Measurements from ENCODE around the gene MAX. TPM values are rescaled to one million over a fixed set of nuclear protein-coding genes. Genes with fewer than 3 reads are reported as not detected.

The MAX gene
- total RNA-seq, 1 experiment from 2014 or later = 72.9 TPM

GRCh38 chr14:65043893-65044595 is 58.3 kb downstream of the MAX start:
- Histone ChIP-seq H3K18ac (ENCODE audit: insufficient read length, low read depth, low read length) (no peak overlapping the region), H4K8ac (replicated peaks; ENCODE audit: insufficient read length, low read depth, low read length) (no peak overlapping the region), H3K4me2 (ENCODE audit: insufficient read depth, insufficient read length, low read length) (no peak overlapping the region), H3K56ac (ENCODE audit: insufficient read length, low read depth, low read length) (no peak overlapping the region), H3K9me3 (ENCODE audit: control insufficient read depth, low read depth, low read length) (no peaks in the 10 kb centered on the region), H2AK5ac (ENCODE audit: insufficient read length, low read length) (no peak overlapping the region), H3T11ph (ENCODE audit: low read length) (no peak overlapping the region), H2BK120ac (ENCODE audit: low read depth, low read length, poor library complexity, severe bottlenecking) (no peak overlapping the region), H3K4ac (ENCODE audit: low read depth, low read length) (no peak overlapping the region), H3K79me2 (ENCODE audit: insufficient read depth, low read length) (no peaks in the 10 kb centered on the region), H4K5ac (ENCODE audit: insufficient read length, low read depth, low read length) (no peak overlapping the region), H2BK5ac (ENCODE audit: insufficient read length, low read length) (no peak overlapping the region), H3K27me3 (ENCODE audit: insufficient read depth, low read length) (no peaks in the 10 kb centered on the region), H3K27ac (ENCODE audit: insufficient read length, low read depth, low read length) (no peak overlapping the region), H3K14ac (ENCODE audit: insufficient read depth, low read length) (no peak overlapping the region), H2BK20ac (ENCODE audit: low read depth, low read length, poor library complexity, severe bottlenecking) (no peak overlapping the region), H3K9ac (ENCODE audit: extremely low read depth, insufficient read length, low read length) (no peak overlapping the region), H3K23ac (ENCODE audit: insufficient read length, low read depth, low read length) (no peak overlapping the region), H3K4me1 (ENCODE audit: insufficient read depth, low read length) (no peaks in the 10 kb centered on the region), H3K23me2 (ENCODE audit: insufficient read length, low read depth, low read length, poor library complexity, severe bottlenecking) (no peaks in the 10 kb centered on the region), H4K20me1 (ENCODE audit: control insufficient read depth, insufficient read depth, insufficient read length) (no peaks in the 10 kb centered on the region), H2AFZ (ENCODE audit: low read length) (no peak overlapping the region), H4K91ac (ENCODE audit: insufficient read length, low read depth, low read length) (no peak overlapping the region), H2BK15ac (ENCODE audit: low read depth, low read length) (no peak overlapping the region), H3K79me1 (ENCODE audit: insufficient read depth, low read depth, low read length, poor library complexity, severe bottlenecking) (no peaks in the 10 kb centered on the region), H2BK12ac (ENCODE audit: insufficient read length, low read depth, low read length) (no peak overlapping the region)
- Mint-ChIP-seq H3K4me1 (peaks cover 7 to 8% of the 10 kb centered on the region in 2 experiments), H3K27me3 (ENCODE audit: low read depth) (no peaks in the 10 kb centered on the region), H3K9me3 (no peaks in the 10 kb centered on the region), H3K4me3 (no peak overlapping the region), H3K27ac (peak overlapping the region in 2 of 3 experiments; percentile 53 to 79; a peak in 1 of 7 replicates), H3K36me3 (ENCODE audit: insufficient read depth in 1 of 3, low read depth in 3 of 3) (peaks cover 5 to 40% (median 35%) of the 10 kb centered on the region in 3 experiments; a peak in 6 of 7 replicates)
- TF ChIP-seq, protein P1, sequence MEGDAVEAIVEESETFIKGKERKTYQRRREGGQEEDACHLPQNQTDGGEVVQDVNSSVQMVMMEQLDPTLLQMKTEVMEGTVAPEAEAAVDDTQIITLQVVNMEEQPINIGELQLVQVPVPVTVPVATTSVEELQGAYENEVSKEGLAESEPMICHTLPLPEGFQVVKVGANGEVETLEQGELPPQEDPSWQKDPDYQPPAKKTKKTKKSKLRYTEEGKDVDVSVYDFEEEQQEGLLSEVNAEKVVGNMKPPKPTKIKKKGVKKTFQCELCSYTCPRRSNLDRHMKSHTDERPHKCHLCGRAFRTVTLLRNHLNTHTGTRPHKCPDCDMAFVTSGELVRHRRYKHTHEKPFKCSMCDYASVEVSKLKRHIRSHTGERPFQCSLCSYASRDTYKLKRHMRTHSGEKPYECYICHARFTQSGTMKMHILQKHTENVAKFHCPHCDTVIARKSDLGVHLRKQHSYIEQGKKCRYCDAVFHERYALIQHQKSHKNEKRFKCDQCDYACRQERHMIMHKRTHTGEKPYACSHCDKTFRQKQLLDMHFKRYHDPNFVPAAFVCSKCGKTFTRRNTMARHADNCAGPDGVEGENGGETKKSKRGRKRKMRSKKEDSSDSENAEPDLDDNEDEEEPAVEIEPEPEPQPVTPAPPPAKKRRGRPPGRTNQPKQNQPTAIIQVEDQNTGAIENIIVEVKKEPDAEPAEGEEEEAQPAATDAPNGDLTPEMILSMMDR (conservative IDR thresholded peaks at IDR 0.05) = no peak
- WGBS (ENCODE audit: extremely low coverage, insufficient read length, low lambda C conversion rate) = no CpG with 5 or more reads among the region's 12 CpGs
- DNase-seq = no peak
